ENCODE measurements around the gene LCN15. TPM values are rescaled to one million over a fixed set of nuclear protein-coding genes. Genes with fewer than 3 reads are reported as not detected.

The LCN15 gene
- total and polyA plus RNA-seq, 8 donors, result not detected

DNA sequence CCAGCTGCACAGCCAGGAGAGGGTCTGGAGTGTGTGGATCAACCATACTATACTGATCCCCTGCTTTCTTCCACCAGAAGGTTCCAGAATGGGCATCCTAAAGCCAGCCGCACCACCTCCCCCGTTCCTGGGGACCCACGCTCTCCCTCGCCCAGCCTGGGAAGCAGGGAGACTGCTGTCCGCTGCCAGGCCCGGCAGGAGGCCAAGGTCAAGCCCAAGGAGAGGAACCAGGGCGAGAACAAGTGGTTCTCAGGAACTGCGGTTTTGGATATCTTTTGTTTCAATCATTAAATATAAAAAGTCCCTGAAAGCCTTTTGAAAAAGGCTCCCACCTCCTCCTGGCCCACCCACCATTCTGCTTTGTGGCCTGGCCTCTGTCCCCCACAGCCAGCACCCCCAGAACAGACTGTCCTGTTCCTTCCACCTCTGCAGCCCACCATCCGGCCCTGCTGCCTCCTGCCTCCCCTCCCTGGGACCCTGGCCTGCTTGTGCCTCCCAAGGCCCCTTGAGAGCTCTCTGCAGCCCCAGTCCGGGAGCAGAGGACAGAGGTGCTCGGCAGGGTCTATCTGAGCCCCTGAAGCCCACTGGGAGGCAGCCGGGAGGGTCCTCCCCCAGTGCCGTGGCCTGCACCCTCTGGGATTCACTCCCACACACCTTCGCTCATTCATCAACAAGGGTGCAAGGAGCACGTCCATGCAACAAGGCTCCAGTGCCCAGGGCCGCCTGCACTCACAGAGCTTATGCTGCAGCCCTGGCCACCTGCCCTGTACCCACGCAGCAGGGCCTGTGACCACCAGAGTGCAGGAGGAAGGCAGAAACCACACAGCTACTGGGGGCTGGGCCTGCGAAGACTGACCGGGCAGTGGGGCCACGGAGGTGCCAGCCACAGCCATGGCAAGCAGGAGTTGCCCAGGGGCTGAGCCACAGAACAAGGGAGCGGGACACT is 15.4 kb downstream of the LCN15 start:
- peaks cover 0 to 15% (median 0%) of the 10 kb centered on the region in 4 donors for H3K4me1 ChIP-seq
- H3K4me3 ChIP-seq, result no peak overlapping the region
- intact Hi-C loops (cut with DNase I; ENCODE audit: low total_unique reads), result no loop called here
- no peaks in the 10 kb centered on the region for H3K36me3 ChIP-seq
- peaks cover 0 to 19% (median 0%) of the 10 kb centered on the region in 3 donors for H3K27me3 ChIP-seq
- 63 to 80% (median 70%) methylated on average over 13 to 21 of the region's 21 CpGs for WGBS, 5 donors
- peak in 1 of 2 donors; percentile 64 for DNase-seq
- peak overlapping the region in 3 of 5 donors; percentile 8 to 46 (median 23) for H3K27ac ChIP-seq
- no peak for TF ChIP-seq EP300 (IDR thresholded peaks at IDR 0.05)
- TF ChIP-seq POLR2A (IDR thresholded peaks at IDR 0.05), result no peak
- TF ChIP-seq, protein P1, sequence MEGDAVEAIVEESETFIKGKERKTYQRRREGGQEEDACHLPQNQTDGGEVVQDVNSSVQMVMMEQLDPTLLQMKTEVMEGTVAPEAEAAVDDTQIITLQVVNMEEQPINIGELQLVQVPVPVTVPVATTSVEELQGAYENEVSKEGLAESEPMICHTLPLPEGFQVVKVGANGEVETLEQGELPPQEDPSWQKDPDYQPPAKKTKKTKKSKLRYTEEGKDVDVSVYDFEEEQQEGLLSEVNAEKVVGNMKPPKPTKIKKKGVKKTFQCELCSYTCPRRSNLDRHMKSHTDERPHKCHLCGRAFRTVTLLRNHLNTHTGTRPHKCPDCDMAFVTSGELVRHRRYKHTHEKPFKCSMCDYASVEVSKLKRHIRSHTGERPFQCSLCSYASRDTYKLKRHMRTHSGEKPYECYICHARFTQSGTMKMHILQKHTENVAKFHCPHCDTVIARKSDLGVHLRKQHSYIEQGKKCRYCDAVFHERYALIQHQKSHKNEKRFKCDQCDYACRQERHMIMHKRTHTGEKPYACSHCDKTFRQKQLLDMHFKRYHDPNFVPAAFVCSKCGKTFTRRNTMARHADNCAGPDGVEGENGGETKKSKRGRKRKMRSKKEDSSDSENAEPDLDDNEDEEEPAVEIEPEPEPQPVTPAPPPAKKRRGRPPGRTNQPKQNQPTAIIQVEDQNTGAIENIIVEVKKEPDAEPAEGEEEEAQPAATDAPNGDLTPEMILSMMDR (IDR thresholded peaks at IDR 0.05), result no peak
- no peak for TF ChIP-seq POLR2AphosphoS5 (IDR thresholded peaks at IDR 0.05)
- peaks cover 0 to 16% (median 9%) of the 10 kb centered on the region in 4 donors for H3K9me3 ChIP-seq

DNA sequence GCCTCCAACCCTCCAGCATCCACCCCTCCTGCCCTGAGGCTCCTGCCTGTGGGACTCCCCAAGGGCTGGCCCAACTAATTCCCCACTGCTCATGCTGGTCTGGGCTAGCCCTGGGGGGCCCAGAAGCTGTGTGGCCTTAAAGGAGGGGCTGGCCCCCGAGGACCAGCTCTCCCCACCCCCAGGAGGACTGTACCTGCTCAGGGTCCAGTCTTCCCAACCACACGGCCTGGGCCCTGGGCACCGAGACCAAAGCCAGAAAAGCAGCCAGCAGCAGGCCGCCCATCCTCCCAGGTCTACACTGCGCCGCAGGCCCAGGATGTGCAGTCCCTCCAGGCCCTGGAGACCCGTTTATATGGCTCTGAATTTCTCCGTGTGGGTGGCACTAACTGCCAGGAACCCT is 16.1 kb downstream of the LCN15 start, which contains the start of gene LCN6:
TSS of gene LCN6 (minus strand) at position 325 of the 400 bp plus-strand sequence. CDS start at position 283, 42 bp downstream.
- peak within 1 kb of the TSS in 3 of 5 donors; percentile 8 to 46 (median 23) for H3K27ac ChIP-seq

DNA sequence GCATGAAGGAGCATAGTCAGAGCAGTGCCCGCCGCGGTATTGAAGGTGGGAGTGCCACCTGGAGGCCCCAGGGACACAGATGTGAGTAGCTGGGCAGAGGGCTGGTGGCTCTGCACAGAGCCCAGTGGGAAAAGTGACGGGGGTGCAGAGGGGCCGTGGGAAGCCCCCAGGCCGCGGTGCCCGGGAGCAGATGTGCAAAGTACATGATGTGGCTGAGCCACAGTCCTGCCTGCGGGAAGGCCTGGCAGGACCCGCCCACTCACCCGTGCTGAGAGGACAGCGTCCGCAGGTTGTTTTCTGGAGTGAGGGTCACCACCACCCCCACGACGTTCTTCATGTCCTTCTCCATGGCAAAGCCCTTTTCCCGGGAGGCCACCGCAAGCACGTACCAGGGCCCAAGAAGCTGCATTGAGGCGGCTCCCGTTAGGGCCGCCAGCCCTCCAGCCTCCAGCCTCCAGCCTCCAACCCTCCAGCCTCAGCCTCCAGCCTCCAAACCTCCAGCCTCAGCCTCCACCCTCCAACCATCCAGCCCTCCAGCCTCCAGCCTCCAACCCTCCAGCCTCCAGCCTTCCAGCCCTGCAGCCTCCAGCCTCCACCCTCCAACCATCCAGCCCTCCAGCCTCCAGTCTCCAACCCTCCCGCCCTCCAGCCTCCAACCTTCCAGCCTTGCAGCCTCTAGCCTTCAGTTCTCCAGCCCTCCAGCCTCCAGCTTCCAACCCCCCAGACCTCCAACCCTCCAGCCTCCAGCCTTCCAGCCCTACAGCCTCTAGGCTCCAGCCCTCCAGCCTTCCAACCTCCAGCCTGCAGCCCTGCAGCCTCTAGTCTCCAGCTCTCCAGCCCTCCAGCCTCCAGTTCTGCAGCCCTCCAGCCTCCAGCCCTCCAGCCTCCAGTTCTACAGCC is 16.9 kb downstream of the LCN15 start:
- peaks cover 0 to 13% (median 7%) of the 10 kb centered on the region in 4 donors for H3K9me3 ChIP-seq
- H3K27ac ChIP-seq, result no peak overlapping the region
- no peak overlapping the region for H3K4me3 ChIP-seq
- TF ChIP-seq POLR2A (IDR thresholded peaks at IDR 0.05), result no peak
- TF ChIP-seq, protein P1 (IDR thresholded peaks at IDR 0.05), result no peak
- TF ChIP-seq EP300 (IDR thresholded peaks at IDR 0.05), result no peak
- intact Hi-C loops (cut with DNase I; ENCODE audit: low total_unique reads), result no loop called here
- H3K27me3 ChIP-seq, result peaks cover 2 to 34% (median 15%) of the 10 kb centered on the region in 3 donors
- DNase-seq, result no peak
- peaks cover 3 to 23% (median 11%) of the 10 kb centered on the region in 4 donors for H3K4me1 ChIP-seq
- 86 to 91% (median 88%) methylated on average over 21 to 22 of the region's 22 CpGs for WGBS, 5 donors
- no peaks in the 10 kb centered on the region for H3K36me3 ChIP-seq

More for the DNA sequence above, 16.1 kb downstream of the LCN15 start, which contains the start of gene LCN6:
- Histone ChIP-seq H3K4me3 (no peak within 1 kb of the TSS), H3K36me3 (no peaks in the 10 kb centered on the region), H3K27me3 (peaks cover 0 to 26% (median 7%) of the 10 kb centered on the region in 3 donors), H3K9me3 (peaks cover 0 to 13% (median 9%) of the 10 kb centered on the region in 4 donors), H3K4me1 (peaks cover 0 to 15% (median 3%) of the 10 kb centered on the region in 4 donors)
- intact Hi-C loops (cut with DNase I; ENCODE audit: low total_unique reads), result no loop called here
- whole genome bisulfite sequencing, 5 donors, result 45 to 77% (median 74%) methylated on average over 7 to 8 of the region's 8 CpGs
- DNase-seq, result no peak
- TF ChIP-seq EP300 (IDR thresholded peaks at IDR 0.05) (no peak), POLR2AphosphoS5 (IDR thresholded peaks at IDR 0.05) (no peak), POLR2A (IDR thresholded peaks at IDR 0.05) (no peak)
- TF ChIP-seq, protein P1 (IDR thresholded peaks at IDR 0.05), result no peak

DNA sequence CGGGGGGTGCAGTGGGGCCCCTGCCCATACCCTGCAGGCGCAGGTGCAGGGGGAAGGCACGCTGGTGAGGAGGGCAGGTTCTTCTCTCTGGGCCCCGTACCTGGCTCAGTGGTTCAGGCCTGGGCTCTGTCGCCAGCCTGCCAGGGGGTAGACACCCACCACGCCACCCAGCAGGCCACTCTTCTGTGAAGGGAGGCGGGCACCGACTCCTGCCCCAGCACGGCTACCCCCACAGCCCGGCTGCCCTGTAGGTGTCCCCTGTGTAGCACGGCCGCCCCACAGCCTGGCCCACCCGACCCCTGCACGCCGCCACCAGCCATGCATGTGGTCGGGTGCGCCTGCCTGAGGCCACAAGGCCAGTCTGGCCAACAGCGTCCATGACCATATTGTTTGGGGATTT is 17.7 kb downstream of the LCN15 start:
- WGBS, 5 donors, result 88 to 94% (median 92%) methylated on average over 3 to 18 of the region's 18 CpGs
- Histone ChIP-seq H3K4me1 (peaks cover 11 to 31% (median 19%) of the 10 kb centered on the region in 4 donors), H3K36me3 (no peaks in the 10 kb centered on the region), H3K27ac (no peak overlapping the region), H3K27me3 (peaks cover 3 to 42% (median 22%) of the 10 kb centered on the region in 3 donors), H3K9me3 (peaks cover 0 to 5% (median 5%) of the 10 kb centered on the region in 4 donors), H3K4me3 (no peak overlapping the region)
- intact Hi-C loops (cut with DNase I; ENCODE audit: low total_unique reads), result no loop called here
- DNase-seq, result no peak
- TF ChIP-seq, protein P1 (IDR thresholded peaks at IDR 0.05), result no peak
- no peak for TF ChIP-seq POLR2AphosphoS5 (IDR thresholded peaks at IDR 0.05)
- no peak for TF ChIP-seq EP300 (IDR thresholded peaks at IDR 0.05)
- TF ChIP-seq POLR2A (IDR thresholded peaks at IDR 0.05), result no peak

Measured in stomach (tissue), 9 donors.